ENCODE measurements around the gene MAB21L4. TPM values are rescaled to one million over a fixed set of nuclear protein-coding genes. Genes with fewer than 3 reads are reported as not detected.
"Not testable (repeated sequence)": the region's sequence is repeated elsewhere in the genome, so short reads cannot be mapped to it uniquely, and the experiment has no call there.

Gene MAB21L4
- total RNA-seq, 1 experiment from 2014 or later = not detected

DNA sequence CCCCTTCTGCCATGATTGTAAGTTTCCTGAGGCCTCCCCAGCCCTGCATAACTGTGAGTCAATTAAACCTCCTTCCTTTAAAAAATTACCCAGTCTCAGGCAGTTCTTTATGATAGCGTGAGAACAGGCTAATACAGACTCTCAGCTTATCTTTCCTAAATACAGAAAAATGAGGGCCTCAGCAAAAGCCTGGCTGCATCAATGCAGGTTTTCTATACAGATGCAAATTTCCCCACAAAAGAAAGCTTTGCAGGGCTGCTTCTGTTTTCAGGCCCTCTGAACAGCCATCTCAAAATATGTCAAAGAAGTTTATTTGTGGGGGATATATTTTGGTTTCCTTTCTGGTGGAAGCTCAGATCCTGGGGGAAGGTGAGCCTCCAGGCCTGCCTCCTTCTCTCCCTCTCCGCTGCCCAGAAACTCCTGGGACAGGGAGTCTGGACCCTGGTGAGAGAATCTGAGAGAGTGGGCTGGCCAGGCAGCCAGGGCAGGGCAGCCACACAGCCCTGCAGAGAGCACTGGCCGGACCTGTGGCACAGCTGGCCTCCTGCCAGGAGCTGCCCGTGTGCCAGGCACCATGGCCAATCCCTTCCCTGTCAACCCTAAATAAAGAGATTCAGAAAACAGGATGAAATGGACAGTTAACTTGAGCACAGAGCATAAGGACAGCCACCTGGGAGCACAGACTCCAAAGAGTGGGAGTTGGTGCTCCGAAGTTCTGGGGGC lies 48.9 kb downstream of the MAB21L4 start:
- ATAC-seq (no peak), DNase-seq (ENCODE audit: low read depth, low spot score) (no peak)
- Histone ChIP-seq H4K20me1 (ENCODE audit: insufficient read depth) (no peaks in the 10 kb centered on the region), H3K4me2 (ENCODE audit: low read length) (no peak overlapping the region), H3K36me3 (ENCODE audit: control insufficient read depth in 1 of 2, insufficient read depth in 2 of 2, low read length in 2 of 2) (no peaks in the 10 kb centered on the region), H3K79me2 (ENCODE audit: insufficient read depth, low read length) (no peaks in the 10 kb centered on the region), H2AFZ (ENCODE audit: low read depth, low read length, poor library complexity, severe bottlenecking) (no peak overlapping the region), H3K4me1 (ENCODE audit: control insufficient read depth in 1 of 2, insufficient read depth in 2 of 2, low read length in 2 of 2) (no peaks in the 10 kb centered on the region), H3K27me3 (ENCODE audit: insufficient read depth, low read length) (no peaks in the 10 kb centered on the region), H3K9me2 (ENCODE audit: insufficient read depth) (no peaks in the 10 kb centered on the region), H3K4me3 (replicated peaks in 1 of 2; ENCODE audit: low read depth in 1 of 2, low read length in 2 of 2) (no peak overlapping the region), H3K9me3 (ENCODE audit: control insufficient read depth in 1 of 2, insufficient read depth in 1 of 2, low read depth in 1 of 2, low read length in 2 of 2) (no peaks in the 10 kb centered on the region), H3K27ac (ENCODE audit: low read depth, low read length) (no peak overlapping the region), H3K9ac (ENCODE audit: low read length) (no peak overlapping the region)
- ChIA-PET POLR2A (no interaction called here), RAD21 (ENCODE audit: low non-redundant PET in 1 of 2, low total read pairs in 2 of 2, uncharacterized antibody in 2 of 2, unreplicated experiment in 2 of 2) (no interaction called here), CTCF (no interaction called here)
- TF ChIP-seq POLR2A (IDR thresholded peaks at IDR 0.05; ENCODE audit: borderline replicate concordance, extremely low read depth, insufficient read depth, insufficient read length) = no peak
- TF ChIP-seq EGR1 (IDR thresholded peaks at IDR 0.05; ENCODE audit: low read depth) = no peak
- no peak for TF ChIP-seq CEBPB (IDR thresholded peaks at IDR 0.05; ENCODE audit: low read depth)
- no peak for TF ChIP-seq CBX3 (IDR thresholded peaks at IDR 0.05; ENCODE audit: low read depth)
- TF ChIP-seq, protein P1, sequence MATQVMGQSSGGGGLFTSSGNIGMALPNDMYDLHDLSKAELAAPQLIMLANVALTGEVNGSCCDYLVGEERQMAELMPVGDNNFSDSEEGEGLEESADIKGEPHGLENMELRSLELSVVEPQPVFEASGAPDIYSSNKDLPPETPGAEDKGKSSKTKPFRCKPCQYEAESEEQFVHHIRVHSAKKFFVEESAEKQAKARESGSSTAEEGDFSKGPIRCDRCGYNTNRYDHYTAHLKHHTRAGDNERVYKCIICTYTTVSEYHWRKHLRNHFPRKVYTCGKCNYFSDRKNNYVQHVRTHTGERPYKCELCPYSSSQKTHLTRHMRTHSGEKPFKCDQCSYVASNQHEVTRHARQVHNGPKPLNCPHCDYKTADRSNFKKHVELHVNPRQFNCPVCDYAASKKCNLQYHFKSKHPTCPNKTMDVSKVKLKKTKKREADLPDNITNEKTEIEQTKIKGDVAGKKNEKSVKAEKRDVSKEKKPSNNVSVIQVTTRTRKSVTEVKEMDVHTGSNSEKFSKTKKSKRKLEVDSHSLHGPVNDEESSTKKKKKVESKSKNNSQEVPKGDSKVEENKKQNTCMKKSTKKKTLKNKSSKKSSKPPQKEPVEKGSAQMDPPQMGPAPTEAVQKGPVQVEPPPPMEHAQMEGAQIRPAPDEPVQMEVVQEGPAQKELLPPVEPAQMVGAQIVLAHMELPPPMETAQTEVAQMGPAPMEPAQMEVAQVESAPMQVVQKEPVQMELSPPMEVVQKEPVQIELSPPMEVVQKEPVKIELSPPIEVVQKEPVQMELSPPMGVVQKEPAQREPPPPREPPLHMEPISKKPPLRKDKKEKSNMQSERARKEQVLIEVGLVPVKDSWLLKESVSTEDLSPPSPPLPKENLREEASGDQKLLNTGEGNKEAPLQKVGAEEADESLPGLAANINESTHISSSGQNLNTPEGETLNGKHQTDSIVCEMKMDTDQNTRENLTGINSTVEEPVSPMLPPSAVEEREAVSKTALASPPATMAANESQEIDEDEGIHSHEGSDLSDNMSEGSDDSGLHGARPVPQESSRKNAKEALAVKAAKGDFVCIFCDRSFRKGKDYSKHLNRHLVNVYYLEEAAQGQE (IDR thresholded peaks at IDR 0.05; ENCODE audit: low read depth) = no peak
- no peak for TF ChIP-seq FOSL1 (IDR thresholded peaks at IDR 0.05; ENCODE audit: low read depth)
- no peak for TF ChIP-seq RAD21 (IDR thresholded peaks at IDR 0.05; ENCODE audit: low read depth)
- no peak for TF ChIP-seq ZFX (IDR thresholded peaks at IDR 0.05)
- intact Hi-C loops (cut with micrococcal nuclease) = no loop called here
- no TSS peak for BruUV-seq (replicated peaks)

DNA sequence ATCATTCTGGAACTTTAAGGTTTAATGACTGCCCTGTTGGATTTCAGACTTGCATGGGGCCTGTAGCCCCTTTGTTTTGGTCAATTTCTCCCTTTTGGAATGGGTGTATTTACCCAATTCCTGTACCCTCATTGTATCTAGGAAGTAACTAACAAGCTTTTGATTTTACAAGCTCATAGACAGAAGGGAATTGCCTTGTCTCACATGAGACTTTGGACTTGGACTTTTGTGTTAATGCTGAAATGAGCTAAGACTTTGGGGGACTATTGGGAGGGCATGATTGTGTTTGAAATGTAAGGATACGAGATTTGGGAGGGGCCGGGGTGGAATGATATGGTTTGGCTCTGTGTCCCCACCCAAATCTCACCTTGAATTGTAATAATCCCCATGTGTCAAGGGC lies 49.6 kb downstream of the MAB21L4 start:
- H3K79me2 ChIP-seq (ENCODE audit: insufficient read depth, low read length); H3K4me2 ChIP-seq (ENCODE audit: low read length); H4K20me1 ChIP-seq (ENCODE audit: insufficient read depth); DNase-seq (ENCODE audit: low read depth, low spot score); H3K27ac ChIP-seq (ENCODE audit: low read depth, low read length); H3K9ac ChIP-seq (ENCODE audit: low read length); RAD21 ChIA-PET (ENCODE audit: low non-redundant PET in 1 of 2, low total read pairs in 2 of 2, uncharacterized antibody in 2 of 2, unreplicated experiment in 2 of 2); H3K36me3 ChIP-seq (ENCODE audit: control insufficient read depth in 1 of 2, insufficient read depth in 2 of 2, low read length in 2 of 2); H3K9me3 ChIP-seq (ENCODE audit: control insufficient read depth in 1 of 2, insufficient read depth in 1 of 2, low read depth in 1 of 2, low read length in 2 of 2); BruUV-seq (replicated peaks); H2AFZ ChIP-seq (ENCODE audit: low read depth, low read length, poor library complexity, severe bottlenecking); H3K9me2 ChIP-seq (ENCODE audit: insufficient read depth); POLR2A ChIA-PET; H3K4me1 ChIP-seq (ENCODE audit: control insufficient read depth in 1 of 2, insufficient read depth in 2 of 2, low read length in 2 of 2); intact Hi-C loops (cut with micrococcal nuclease); H3K27me3 ChIP-seq (ENCODE audit: insufficient read depth, low read length); CTCF ChIA-PET; ATAC-seq; H3K4me3 ChIP-seq (replicated peaks in 1 of 2; ENCODE audit: low read depth in 1 of 2, low read length in 2 of 2): not testable (repeated sequence)
